ENCODE data around the gene AIFM2.

GRCh38 chr10:70155255-70155838 is 22.7 kb upstream of the AIFM2 start:
- TF ChIP-seq, protein P1, sequence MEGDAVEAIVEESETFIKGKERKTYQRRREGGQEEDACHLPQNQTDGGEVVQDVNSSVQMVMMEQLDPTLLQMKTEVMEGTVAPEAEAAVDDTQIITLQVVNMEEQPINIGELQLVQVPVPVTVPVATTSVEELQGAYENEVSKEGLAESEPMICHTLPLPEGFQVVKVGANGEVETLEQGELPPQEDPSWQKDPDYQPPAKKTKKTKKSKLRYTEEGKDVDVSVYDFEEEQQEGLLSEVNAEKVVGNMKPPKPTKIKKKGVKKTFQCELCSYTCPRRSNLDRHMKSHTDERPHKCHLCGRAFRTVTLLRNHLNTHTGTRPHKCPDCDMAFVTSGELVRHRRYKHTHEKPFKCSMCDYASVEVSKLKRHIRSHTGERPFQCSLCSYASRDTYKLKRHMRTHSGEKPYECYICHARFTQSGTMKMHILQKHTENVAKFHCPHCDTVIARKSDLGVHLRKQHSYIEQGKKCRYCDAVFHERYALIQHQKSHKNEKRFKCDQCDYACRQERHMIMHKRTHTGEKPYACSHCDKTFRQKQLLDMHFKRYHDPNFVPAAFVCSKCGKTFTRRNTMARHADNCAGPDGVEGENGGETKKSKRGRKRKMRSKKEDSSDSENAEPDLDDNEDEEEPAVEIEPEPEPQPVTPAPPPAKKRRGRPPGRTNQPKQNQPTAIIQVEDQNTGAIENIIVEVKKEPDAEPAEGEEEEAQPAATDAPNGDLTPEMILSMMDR (IDR thresholded peaks at IDR 0.05; ENCODE audit: low read length), result no peak
- no peak for TF ChIP-seq EZH2 (optimal IDR thresholded peaks at IDR 0.05; ENCODE audit: low read depth, low read length)
- TF ChIP-seq EZH2phosphoT487 (IDR thresholded peaks at IDR 0.05; ENCODE audit: low read length), result no peak
